Measurements from ENCODE around the gene SDC1.

The SDC1 gene

GRCh38 chr2:20159411-20160070, 65.4 kb downstream of the SDC1 start:
- ATAC-seq (ENCODE audit: low read depth), result no peak

GRCh38 chr2:20157193-20157891, 67.6 kb downstream of the SDC1 start:
- H3K9me3 ChIP-seq (ENCODE audit: severe bottlenecking), result no peaks in the 10 kb centered on the region
- H3K27me3 ChIP-seq (ENCODE audit: insufficient read depth, poor library complexity, severe bottlenecking), result no peaks in the 10 kb centered on the region
- DNase-seq (ENCODE audit: low spot score) (no peak), ATAC-seq (ENCODE audit: low read depth) (no peak)
- no peak overlapping the region for H3K27ac ChIP-seq (ENCODE audit: poor library complexity, severe bottlenecking)
- H3K4me3 ChIP-seq (ENCODE audit: severe bottlenecking), result no peak overlapping the region
- H3K36me3 ChIP-seq (ENCODE audit: low read depth), result no peaks in the 10 kb centered on the region
- H3K4me1 ChIP-seq (ENCODE audit: insufficient read depth, poor library complexity, severe bottlenecking), result peaks cover 11% of the 10 kb centered on the region
- no peak for TF ChIP-seq CTCF (IDR thresholded peaks at IDR 0.05; ENCODE audit: poor library complexity, severe bottlenecking)

More at GRCh38 chr2:20159411-20160070, 65.4 kb downstream of the SDC1 start:
- no peak for TF ChIP-seq CTCF (IDR thresholded peaks at IDR 0.05; ENCODE audit: poor library complexity, severe bottlenecking)
- Histone ChIP-seq H3K27ac (ENCODE audit: poor library complexity, severe bottlenecking) (no peak overlapping the region), H3K36me3 (ENCODE audit: low read depth) (no peaks in the 10 kb centered on the region), H3K9me3 (ENCODE audit: severe bottlenecking) (no peaks in the 10 kb centered on the region), H3K27me3 (ENCODE audit: insufficient read depth, poor library complexity, severe bottlenecking) (no peaks in the 10 kb centered on the region), H3K4me1 (ENCODE audit: insufficient read depth, poor library complexity, severe bottlenecking) (no peaks in the 10 kb centered on the region), H3K4me3 (ENCODE audit: severe bottlenecking) (no peak overlapping the region)
- DNase-seq (ENCODE audit: low spot score), result no peak

- Histone ChIP-seq H3K27me3 (ENCODE audit: insufficient read depth, poor library complexity, severe bottlenecking) (no peaks in the 10 kb centered on the region), H3K36me3 (ENCODE audit: low read depth) (no peaks in the 10 kb centered on the region), H3K4me3 (ENCODE audit: severe bottlenecking) (no peak overlapping the region), H3K27ac (ENCODE audit: poor library complexity, severe bottlenecking) (no peak overlapping the region), H3K9me3 (ENCODE audit: severe bottlenecking) (no peaks in the 10 kb centered on the region), H3K4me1 (ENCODE audit: insufficient read depth, poor library complexity, severe bottlenecking) (peaks cover 11% of the 10 kb centered on the region)
- no peak for DNase-seq (ENCODE audit: low spot score)
- no peak for TF ChIP-seq CTCF (IDR thresholded peaks at IDR 0.05; ENCODE audit: poor library complexity, severe bottlenecking)
- ATAC-seq (ENCODE audit: low read depth), result no peak
Observed at GRCh38 chr2:20156836-20157192, 68.1 kb downstream of the SDC1 start.

- no peaks in the 10 kb centered on the region for H3K27me3 ChIP-seq (ENCODE audit: insufficient read depth, poor library complexity, severe bottlenecking)
- no peak overlapping the region for H3K4me3 ChIP-seq (ENCODE audit: severe bottlenecking)
- DNase-seq (ENCODE audit: low spot score), result no peak
- no peaks in the 10 kb centered on the region for H3K9me3 ChIP-seq (ENCODE audit: severe bottlenecking)
- peaks cover 11% of the 10 kb centered on the region for H3K4me1 ChIP-seq (ENCODE audit: insufficient read depth, poor library complexity, severe bottlenecking)
- no peak for ATAC-seq (ENCODE audit: low read depth)
- H3K36me3 ChIP-seq (ENCODE audit: low read depth), result no peaks in the 10 kb centered on the region
- TF ChIP-seq CTCF (IDR thresholded peaks at IDR 0.05; ENCODE audit: poor library complexity, severe bottlenecking), result no peak
- H3K27ac ChIP-seq (ENCODE audit: poor library complexity, severe bottlenecking), result no peak overlapping the region
Observed at GRCh38 chr2:20156076-20156759, 68.7 kb downstream of the SDC1 start.
